K562 (cell line): Measurements from ENCODE around the gene CLSTN2. TPM values are rescaled to one million over a fixed set of nuclear protein-coding genes. Genes with fewer than 3 reads are reported as not detected.

Experiments used
- ATAC-seq: fragments of 200-7000 bp; cut with Tn5 transposase; 3 replicates; pipeline ENCODE4 v1.9.1; 2020; ENCODE audit warnings: moderate library complexity
- BruUV-seq: library from RNA; stranded (reverse); fragments of 400-500 nt; replicated peaks from 2 replicates; lab custom pipeline; 2021; lab: Mats Ljungman, UMichigan
- CTCF ChIA-PET: fragments of 300-600 bp; formaldehyde crosslinking; extraction: SDS; loops from one replicate; lab custom pipeline; 2021; ENCODE audit warnings: low intra/inter-chr PET ratio; lab: Yijun Ruan, JAX
- POLR2A ChIA-PET: fragments of 300-600, 350-650 bp; sonication (Branson Sonifier 250); formaldehyde crosslinking; extraction: SDS; loops from one replicate; lab custom pipeline; 2021; ENCODE audit warnings: antibody characterized with exemption, inconsistent platforms; lab: Yijun Ruan, JAX
- DNase-seq, 4 experiments: peaks; one replicate each; pipeline versions ENCODE4 v3.0.0 to v3.0.0-alpha.2; 2011 to 2018; ENCODE audit warnings: low spot score in 3 of 4, mixed read lengths in 3 of 4; ENCODE audit errors: extremely low read depth in 1 of 4
- FAIRE-seq: peaks from 2 replicates; lab custom pipeline; 2011; peaks lifted over from hg19 to GRCh38; lab: Jason Lieb, UNC
- H2AFZ ChIP-seq: 2 replicates; pipeline ENCODE4 v1.6.0; 2011; ENCODE audit warnings: low read depth, low read length, control low read depth, inconsistent platforms
- H3K27ac ChIP-seq: fragments of 200-600 bp; 3 replicates; pipeline ENCODE4 v1.8.0; 2011; ENCODE audit warnings: low read depth, mild to moderate bottlenecking, control low read depth, inconsistent platforms, low read length, moderate library complexity, mixed read lengths; ENCODE audit errors: extremely low read depth
- H3K27me3 ChIP-seq, 2 experiments: fragments of 300-600 bp in 1 of 2; 2 replicates in 1 of 2; 3 replicates in 1 of 2; pipeline versions ENCODE4 v1.6.0 to v1.8.0; 2011; ENCODE audit warnings: inconsistent platforms in 2 of 2, low read length in 2 of 2, mild to moderate bottlenecking in 1 of 2, mixed read lengths in 1 of 2, moderate library complexity in 1 of 2; ENCODE audit not compliant: control insufficient read depth in 2 of 2, insufficient read depth in 2 of 2
- H3K36me3 ChIP-seq: fragments of 300-600 bp; 3 replicates; pipeline ENCODE4 v1.8.0; 2011; ENCODE audit warnings: mild to moderate bottlenecking, low read length, inconsistent platforms; ENCODE audit not compliant: control insufficient read depth, insufficient read depth
- H3K4me1 ChIP-seq, 2 experiments: fragments of 200-600 bp in 1 of 2; replicated peaks in 1 of 2; 2 replicates in 1 of 2; 3 replicates in 1 of 2; pipeline versions ENCODE4 v1.5.1 to v1.8.0; 2011; ENCODE audit warnings: inconsistent platforms in 2 of 2, low read length in 2 of 2, mild to moderate bottlenecking in 1 of 2, mixed read lengths in 1 of 2, moderate library complexity in 1 of 2; ENCODE audit not compliant: control insufficient read depth in 2 of 2, insufficient read depth in 2 of 2
- H3K4me2 ChIP-seq: 2 replicates; pipeline ENCODE4 v1.6.1; 2011; ENCODE audit warnings: low read length, control low read depth, inconsistent platforms, mixed read lengths; ENCODE audit not compliant: insufficient read depth
- H3K4me3 ChIP-seq: fragments of 200-600 bp; sonication (generic), shearing (Covaris generic); 2 replicates; pipeline ENCODE4 v1.5.1; 2016; ENCODE audit warnings: control low read depth, inconsistent platforms
- H3K79me2 ChIP-seq: fragments of 200-600 bp; 3 replicates; pipeline ENCODE4 v1.8.0; 2011; ENCODE audit warnings: low read length, inconsistent platforms; ENCODE audit not compliant: control insufficient read depth, insufficient read depth
- H3K9ac ChIP-seq, 2 experiments: 2 replicates each; pipeline versions ENCODE4 v1.6.0 to v1.6.1; 2011; ENCODE audit warnings: low read depth in 2 of 2, low read length in 2 of 2, control low read depth in 1 of 2, inconsistent platforms in 1 of 2, mild to moderate bottlenecking in 1 of 2, mixed read lengths in 1 of 2; ENCODE audit not compliant: insufficient read depth in 1 of 2
- H3K9me1 ChIP-seq: one replicate; pipeline ENCODE4 v1.6.0; 2011; ENCODE audit warnings: inconsistent platforms, mild to moderate bottlenecking, low read length, moderate library complexity; ENCODE audit not compliant: control insufficient read depth, insufficient read depth
- H3K9me3 ChIP-seq: replicated peaks from 2 replicates; pipeline ENCODE4 v1.5.1; 2011; ENCODE audit warnings: low read depth, low read length, inconsistent platforms; ENCODE audit not compliant: control insufficient read depth, insufficient read depth
- H4K20me1 ChIP-seq: replicated peaks from 2 replicates; pipeline ENCODE4 v1.6.1; 2011; ENCODE audit warnings: low read length, inconsistent platforms, mixed read lengths; ENCODE audit not compliant: control insufficient read depth, insufficient read depth
- ATF4 ChIP-seq: fragments of 450-650 bp; formaldehyde crosslinking; IDR thresholded peaks from 2 replicates; pipeline ENCODE4 v1.4.0; 2022; ENCODE audit warnings: mild to moderate bottlenecking, moderate library complexity
- CC2D1A ChIP-seq: fragments of 450-650 bp; IDR thresholded peaks from 2 replicates; pipeline ENCODE4 v1.6.1; 2017; ENCODE audit warnings: mild to moderate bottlenecking
- FOXJ2 ChIP-seq: fragments of 200-800 bp; sonication (Bioruptor generic); IDR thresholded peaks from 2 replicates; pipeline ENCODE4 v1.6.1; 2016; ENCODE audit warnings: missing genetic modification characterization, missing compliant biosample characterization
- PKNOX1 ChIP-seq: fragments of 450-650 bp; IDR thresholded peaks from 2 replicates; pipeline ENCODE4 v1.6.1; 2016
- PRPF4 ChIP-seq: fragments of 200-400 bp; formaldehyde crosslinking; IDR thresholded peaks from one replicate; pipeline ENCODE4 v1.6.1; 2017; ENCODE audit warnings: low read length, low read depth, mild to moderate bottlenecking; ENCODE audit not compliant: insufficient read depth, poor library complexity, severe bottlenecking
- SMARCC2 ChIP-seq: fragments of 450-650 bp; IDR thresholded peaks from 2 replicates; pipeline ENCODE4 v1.6.1; 2017; ENCODE audit warnings: antibody characterized with exemption, moderate library complexity, mild to moderate bottlenecking, low read depth
- SMARCE1 ChIP-seq: fragments of 450-650 bp; IDR thresholded peaks from 2 replicates; pipeline ENCODE4 v1.7.1; 2016; ENCODE audit warnings: mild to moderate bottlenecking
- VEZF1 ChIP-seq: fragments of 200-800 bp; sonication (Bioruptor generic); IDR thresholded peaks from 2 replicates; pipeline ENCODE4 v1.6.1; 2017; ENCODE audit warnings: missing genetic modification characterization, missing compliant biosample characterization
- WGBS: fragments of 100-300 bp; shearing (Covaris generic); methylation state at CpG from one replicate; pipeline ENCODE4 v1.1.6; 2016; ENCODE audit warnings: low coverage, mixed read lengths; ENCODE audit not compliant: insufficient coverage; ENCODE audit errors: missing lambda C conversion rate; 5-methylcytosine and 5-hydroxymethylcytosine counted together
- in situ Hi-C: fragments of 300-500 bp; cut with MboI; formaldehyde crosslinking; loops from 4 replicates; pipeline ENCODE4 v1.15.0; 2018; ENCODE audit warnings: inconsistent platforms, mixed read lengths
- intact Hi-C: fragments of 100-400 bp; cut with micrococcal nuclease; formaldehyde crosslinking; loops from 2 replicates; pipeline ENCODE4 v1.14.2; 2022
- polyA plus RNA-seq, 8 experiments: library from polyadenylated mRNA; depleted of rRNA in 4 of 8; stranded (reverse) in 5 of 8; unstranded in 3 of 8; fragments of >200 nt; fragmentation: Nextera tagmentation in 2 of 8; fragmentation: Illumina TruSeq in 1 of 8; extraction: Ambion mirVana in 2 of 8; extraction: Trizol in 1 of 8; gene quantifications; 2 replicates each; pipeline versions ENCODE4 v1.2.1 to v1.2.3, GENCODE V29; 2011 to 2014; ENCODE audit warnings: inconsistent platforms in 1 of 8, missing spikeins in 1 of 8
- total RNA-seq, 7 experiments: library from RNA; depleted of rRNA in 6 of 7; stranded (reverse); fragments of >200 nt in 6 of 7; fragmentation: Illumina TruSeq in 2 of 7; extraction: Trizol in 2 of 7; gene quantifications; 2 replicates each; pipeline versions ENCODE4 v1.2.1 to v1.2.3, GENCODE V29; 2011 to 2021; ENCODE audit warnings: low replicate concordance in 1 of 7

The CLSTN2 gene
- total and polyA plus RNA-seq, 9 of the 15 experiments (the other 6 are each of a cell fraction or from before 2014, with no cell fraction given) = 0.02 to 0.04 (median 0.04) TPM; not detected in 6

- BruUV-seq = no TSS peak
- intact Hi-C loops = no loop called here
- WGBS = 0% methylated on average over 3 of the region's 3 CpGs
Measured at GRCh38 chr3:140131895-140132294, 196.9 kb downstream of the CLSTN2 start.

GRCh38 chr3:140134231-140134965 is 199.4 kb downstream of the CLSTN2 start:
- Histone ChIP-seq H3K4me2 (no peak overlapping the region), H4K20me1 (no peaks in the 10 kb centered on the region; the same call in 1 of the 2 replicates), H3K27me3 (no peaks in the 10 kb centered on the region), H3K36me3 (no peaks in the 10 kb centered on the region), H3K9me3 (no peaks in the 10 kb centered on the region), H3K4me1 (no peaks in the 10 kb centered on the region), H2AFZ (no peak overlapping the region), H3K9me1 (no peaks in the 10 kb centered on the region), H3K9ac (no peak overlapping the region), H3K4me3 (no peak overlapping the region), H3K27ac (no peak overlapping the region), H3K79me2 (no peaks in the 10 kb centered on the region)
- WGBS = 2% methylated on average over 5 of the region's 5 CpGs
- DNase-seq (no peak), ATAC-seq (no peak), FAIRE-seq (no peak)
- POLR2A ChIA-PET = interaction anchor here (1.9 kb wide), 1 partner anchor 13 kb away, joined by 5 read pairs; no protein-coding TSS in a partner anchor
- in situ Hi-C loops = loop anchor here (25.0 kb wide), 1 partner anchor 728 kb away; no protein-coding TSS in a partner anchor
- intact Hi-C loops = no loop called here
- CTCF ChIA-PET = no interaction called here
- BruUV-seq = no TSS peak
- TF ChIP-seq PKNOX1 = no peak
- no peak for TF ChIP-seq VEZF1 (CRISPR knock-in tag)
- no peak for TF ChIP-seq SMARCE1
- no peak for TF ChIP-seq PRPF4
- no peak for TF ChIP-seq SMARCC2
- TF ChIP-seq CC2D1A = no peak

More at GRCh38 chr3:140131895-140132294, 196.9 kb downstream of the CLSTN2 start:
- no peaks in the 10 kb centered on the region for H3K9me1 ChIP-seq
- no peak overlapping the region for H3K4me2 ChIP-seq
- no peaks in the 10 kb centered on the region for H3K79me2 ChIP-seq
- no peak overlapping the region for H3K9ac ChIP-seq
- H2AFZ ChIP-seq = no peak overlapping the region
- H4K20me1 ChIP-seq = no peaks in the 10 kb centered on the region; the same call in 1 of the 2 replicates
- H3K27ac ChIP-seq = no peak overlapping the region
- no peak overlapping the region for H3K4me3 ChIP-seq
- in situ Hi-C loops = loop anchor here (25.0 kb wide), 1 partner anchor 730 kb away; no protein-coding TSS in a partner anchor
- ChIA-PET CTCF (no interaction called here), POLR2A (no interaction called here)
- no peak for ATAC-seq
- no peaks in the 10 kb centered on the region for H3K27me3 ChIP-seq
- no peak for FAIRE-seq
- H3K4me1 ChIP-seq = no peaks in the 10 kb centered on the region
- H3K9me3 ChIP-seq = no peaks in the 10 kb centered on the region
- no peak for DNase-seq
- TF ChIP-seq FOXJ2 (tag) = no peak
- TF ChIP-seq ATF4 (CRISPR knock-in tag) = no peak
- H3K36me3 ChIP-seq = no peaks in the 10 kb centered on the region
